Activated CD4-positive, alpha-beta T cell treated with anti-CD3 and anti-CD28 coated beads for 36 hours (primary cell): Measurements from ENCODE around the gene RNF19B. TPM values are rescaled to one million over a fixed set of nuclear protein-coding genes. Genes with fewer than 3 reads are reported as not detected.
"Not testable (repeated sequence)": the region's sequence is repeated elsewhere in the genome, so short reads cannot be mapped to it uniquely, and the experiment has no call there.

Experiments
- ATAC-seq: fragments of 200-7000 bp; cut with Tn5 transposase; one replicate; pipeline ENCODE4 v1.10.0; 2021; ENCODE audit warnings: mild to moderate bottlenecking, moderate library complexity
- CTCF ChIA-PET: fragments of 350-600 bp; sonication (Branson Sonifier 250); formaldehyde crosslinking; loops from one replicate; lab custom pipeline; 2021; ENCODE audit warnings: antibody characterized with exemption; lab: Charles Lee
- POLR2A ChIA-PET: fragments of 350-600 bp; sonication (Branson Sonifier 250); formaldehyde crosslinking; loops from one replicate; lab custom pipeline; 2021; ENCODE audit warnings: antibody characterized with exemption, inconsistent platforms; lab: Charles Lee
- DNase-seq: peaks from one replicate; pipeline ENCODE4 v3.0.0-alpha.2; 2020
- H3K27ac Mint-ChIP-seq: one replicate; pipeline ENCODE4 v1.8.0; 2021; ENCODE audit warnings: mixed read lengths
- H3K27me3 Mint-ChIP-seq: one replicate; pipeline ENCODE4 v1.8.0; 2021; ENCODE audit warnings: mixed read lengths
- H3K36me3 Mint-ChIP-seq: one replicate; pipeline ENCODE4 v1.8.0; 2021; ENCODE audit warnings: low read depth, mixed read lengths
- H3K4me1 Mint-ChIP-seq: one replicate; pipeline ENCODE4 v1.8.0; 2021; ENCODE audit warnings: mixed read lengths
- H3K4me3 Mint-ChIP-seq: one replicate; pipeline ENCODE4 v1.8.0; 2021; ENCODE audit warnings: mild to moderate bottlenecking, moderate library complexity, mixed read lengths
- H3K9me3 Mint-ChIP-seq: one replicate; pipeline ENCODE4 v1.8.0; 2021; ENCODE audit warnings: low read depth, mixed read lengths
- intact Hi-C, 2 experiments: fragments of 100-400 bp; cut with DNase I in 1 of 2; cut with micrococcal nuclease in 1 of 2; formaldehyde crosslinking; loops; one replicate each; pipeline versions ENCODE4 v1.14.2 to v1.15.1; 2022 to 2024; cut with DNase I, micrococcal nuclease
- total RNA-seq, 2 experiments: library from RNA; stranded (reverse); gene quantifications; one replicate each; pipeline ENCODE4 v1.2.3, GENCODE V29; 2021

Gene RNF19B
- total RNA-seq, 2 experiments from 2014 or later: 22.5 to 23.9 TPM

DNA sequence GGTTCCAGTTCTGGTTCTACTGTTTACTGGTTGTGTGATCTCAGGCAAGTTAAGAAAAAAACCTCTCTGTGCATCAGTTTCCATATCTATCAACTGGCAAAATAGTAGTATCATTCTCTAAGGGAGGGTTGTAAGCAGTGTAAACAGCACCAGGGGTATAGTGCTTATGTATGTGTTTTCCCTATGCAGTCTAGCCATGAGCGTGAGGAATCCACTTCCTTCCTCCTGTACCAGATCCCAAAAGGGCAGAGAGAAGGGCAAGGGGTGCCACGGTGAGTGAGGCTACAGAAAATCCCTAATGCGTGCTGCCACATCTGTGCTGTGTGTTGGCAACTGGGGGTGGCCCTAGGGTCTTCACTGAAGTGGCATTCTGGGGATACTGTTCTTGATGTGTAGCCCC lies 18.4 kb upstream of the RNF19B start:
- Mint-ChIP-seq H3K9me3 (no peaks in the 10 kb centered on the region), H3K36me3 (no peaks in the 10 kb centered on the region), H3K4me3 (no peak overlapping the region), H3K27me3 (no peaks in the 10 kb centered on the region), H3K4me1 (peaks cover 58% of the 10 kb centered on the region), H3K27ac (peak overlapping the region; percentile 82)
- ChIA-PET CTCF (no interaction called here), POLR2A (interaction anchor here (1.0 kb wide), 1 partner anchor 18 kb away, joined by 3 read pairs; the partner anchor contains the start of gene RNF19B)
- intact Hi-C loops: no loop called here
- no peak for DNase-seq
- ATAC-seq: no peak

DNA sequence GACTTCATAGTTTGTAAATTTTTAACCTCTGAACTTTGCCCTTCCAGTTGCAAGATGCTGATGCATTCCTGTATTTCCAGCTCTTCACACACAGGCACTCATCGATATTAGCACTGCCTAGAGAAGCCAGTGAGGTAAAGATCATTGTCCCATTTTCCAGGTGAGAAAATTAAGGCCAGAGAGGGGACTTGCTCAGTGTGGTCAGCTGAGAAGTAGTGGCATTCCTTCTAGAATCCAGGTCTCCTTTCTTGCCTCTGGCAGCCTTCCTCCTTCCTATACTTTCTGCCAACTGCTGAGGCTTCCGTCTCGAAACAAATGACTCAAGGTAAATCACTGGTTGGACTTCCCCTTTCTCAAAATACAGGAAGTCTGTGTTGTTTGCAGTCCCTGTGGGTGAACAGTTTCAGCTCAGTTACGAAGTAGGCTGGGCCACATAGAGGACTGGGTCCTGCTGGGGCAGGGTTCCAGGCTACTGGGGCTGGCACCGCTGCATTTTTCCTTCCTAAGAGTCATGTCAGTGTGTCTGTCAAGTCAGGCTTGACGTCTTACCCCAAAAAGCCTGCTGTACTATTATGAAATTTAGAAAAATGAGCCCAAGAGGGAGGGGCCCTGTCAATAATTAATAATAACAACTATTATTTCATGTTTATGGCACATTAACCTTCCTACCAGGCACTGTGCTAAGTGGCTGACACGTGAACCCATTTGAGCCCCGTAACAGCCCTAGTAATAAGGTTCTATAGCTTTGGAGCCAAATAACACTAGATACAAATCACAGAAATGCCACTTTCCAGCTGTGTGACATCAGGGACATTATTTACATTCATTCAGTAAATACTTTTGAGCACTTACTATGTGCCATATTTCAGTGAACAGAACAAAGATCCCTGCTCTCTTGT lies 16.6 kb upstream of the RNF19B start:
- Mint-ChIP-seq H3K36me3 (no peaks in the 10 kb centered on the region), H3K4me1 (peaks cover 58% of the 10 kb centered on the region), H3K27me3 (no peaks in the 10 kb centered on the region), H3K27ac (peak overlapping the region; percentile 84), H3K9me3 (no peaks in the 10 kb centered on the region), H3K4me3 (peak overlapping the region; percentile 37)
- ChIA-PET CTCF (interaction anchor here (0.8 to 1.9 kb wide), 10 partner anchors 10 to 48 kb away, joined by 4 to 12 read pairs (median 5); partner anchors contain the start of gene RNF19B), POLR2A (interaction anchor here (0.7 to 2.2 kb wide), 11 partner anchors 11 to 201 kb away, joined by 3 to 26 read pairs (median 4); partner anchors contain the start of gene RNF19B)
- peak; percentile 78 for DNase-seq
- intact Hi-C loops: loop anchor here (1.0 kb wide), 4 partner anchors 8 to 43 kb away; partner anchors contain the start of gene RNF19B (in 2 of the 2)
- ATAC-seq: peak; percentile 94

DNA sequence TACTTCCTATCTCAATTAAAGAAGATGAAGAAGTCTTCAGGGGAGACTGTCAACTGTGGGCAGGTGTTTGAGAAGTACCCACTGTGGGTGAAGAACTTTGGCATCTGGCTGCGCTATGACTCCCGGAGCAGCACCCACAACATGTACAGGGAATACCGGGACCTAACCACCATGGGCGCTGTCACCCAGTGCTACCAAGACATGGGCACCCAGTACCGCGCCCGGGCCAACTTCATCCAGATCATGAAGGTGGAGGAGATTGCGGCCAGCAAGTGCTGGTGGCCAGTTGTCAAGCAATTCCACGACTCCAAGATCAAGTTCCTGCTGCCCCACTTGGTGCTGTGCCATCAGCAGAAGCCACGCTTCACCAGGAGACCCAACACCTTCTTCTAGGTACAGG lies 15.5 kb upstream of the RNF19B start:
- Mint-ChIP-seq H3K4me3 (no peak overlapping the region), H3K27me3 (no peaks in the 10 kb centered on the region), H3K9me3 (no peaks in the 10 kb centered on the region), H3K27ac (peak overlapping the region; percentile 84), H3K36me3 (no peaks in the 10 kb centered on the region), H3K4me1 (peaks cover 55% of the 10 kb centered on the region)
- ChIA-PET CTCF (interaction anchor here (1.1 to 1.9 kb wide), 6 partner anchors 9 to 19 kb away, joined by 4 to 12 read pairs (median 6); no protein-coding TSS in a partner anchor), POLR2A (interaction anchor here (0.9 to 2.2 kb wide), 4 partner anchors 12 to 25 kb away, joined by 4 to 26 read pairs (median 6); partner anchors contain the start of gene RNF19B)
- no peak for DNase-seq
- no peak for ATAC-seq
- intact Hi-C loops: no loop called here

DNA sequence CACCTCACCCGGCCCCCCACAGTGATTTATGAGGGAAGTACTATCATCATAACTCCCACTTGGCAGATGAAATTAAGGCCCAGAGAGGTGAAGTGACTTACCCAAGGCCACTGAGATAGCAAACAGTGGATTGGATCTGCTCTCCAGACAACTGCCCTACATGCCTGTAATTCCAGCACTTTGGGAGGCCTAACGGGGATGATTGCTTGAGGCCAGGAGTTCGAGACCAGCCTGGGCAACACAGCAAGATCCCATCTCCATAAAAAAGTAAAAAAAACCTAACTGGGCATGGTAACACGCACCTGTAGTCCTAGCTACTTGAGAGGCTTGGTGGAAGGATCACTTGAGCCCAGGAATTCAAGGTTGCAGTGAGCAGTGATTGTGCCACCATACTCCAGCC lies 14.2 kb upstream of the RNF19B start:
- Mint-ChIP-seq H3K4me1 (peaks cover 43% of the 10 kb centered on the region), H3K27me3 (no peaks in the 10 kb centered on the region), H3K27ac (no peak overlapping the region), H3K9me3 (no peaks in the 10 kb centered on the region), H3K36me3 (no peaks in the 10 kb centered on the region), H3K4me3 (no peak overlapping the region)
- ATAC-seq: no peak
- intact Hi-C loops: no loop called here
- ChIA-PET CTCF (no interaction called here), POLR2A (no interaction called here)
- DNase-seq: no peak

DNA sequence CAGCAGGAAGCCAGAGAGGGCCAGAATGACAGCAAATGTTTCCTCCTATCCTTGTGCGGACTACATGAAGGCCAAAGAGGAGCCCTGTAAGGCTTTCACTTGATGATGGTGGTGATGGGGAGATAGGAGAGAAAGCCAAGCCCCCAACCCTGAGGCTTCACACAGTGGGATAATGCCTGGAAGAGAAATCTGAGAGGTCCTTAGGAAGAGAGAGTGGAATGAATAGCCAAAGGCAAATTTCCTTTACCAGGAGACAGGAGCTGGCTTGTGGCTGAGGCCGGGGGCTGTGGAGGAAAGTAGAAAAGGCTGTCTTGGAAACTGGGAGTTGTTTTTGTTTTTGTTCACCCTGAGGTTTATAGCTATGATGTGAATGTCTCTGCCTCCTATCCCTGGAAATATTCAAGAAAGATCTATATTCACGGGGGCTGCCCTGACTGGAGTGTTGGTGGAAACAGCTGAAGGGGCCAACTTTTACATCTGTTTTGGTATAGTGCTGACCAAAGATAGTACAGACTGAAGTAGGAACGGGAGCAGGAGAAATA lies 13.0 kb upstream of the RNF19B start:
- ChIA-PET CTCF (no interaction called here), POLR2A (no interaction called here)
- Mint-ChIP-seq H3K4me3 (no peak overlapping the region), H3K9me3 (no peaks in the 10 kb centered on the region), H3K27me3 (peaks cover 3% of the 10 kb centered on the region), H3K27ac (peak overlapping the region; percentile 10), H3K36me3 (no peaks in the 10 kb centered on the region), H3K4me1 (peaks cover 31% of the 10 kb centered on the region)
- intact Hi-C loops: no loop called here
- no peak for ATAC-seq
- no peak for DNase-seq

DNA sequence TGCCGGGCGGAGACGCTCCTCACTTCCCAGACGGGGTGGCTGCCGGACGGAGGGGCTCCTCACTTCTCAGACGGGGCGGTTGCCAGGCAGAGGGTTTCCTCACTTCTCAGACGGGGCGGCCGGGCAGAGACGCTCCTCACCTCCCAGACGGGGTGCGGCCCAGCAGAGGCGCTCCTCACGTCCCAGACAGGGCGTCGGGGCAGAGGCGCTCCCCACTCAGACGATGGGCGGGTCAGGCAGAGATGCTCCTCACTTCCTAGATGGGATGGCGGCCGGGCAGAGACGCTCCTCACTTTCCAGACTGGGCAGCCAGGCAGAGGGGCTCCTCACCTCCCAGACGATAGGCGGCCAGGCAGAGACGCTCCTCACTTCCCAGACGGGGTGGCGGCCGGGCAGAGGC lies 10.4 kb upstream of the RNF19B start:
- POLR2A ChIA-PET, H3K4me3 Mint-ChIP-seq: not testable (repeated sequence)

DNA sequence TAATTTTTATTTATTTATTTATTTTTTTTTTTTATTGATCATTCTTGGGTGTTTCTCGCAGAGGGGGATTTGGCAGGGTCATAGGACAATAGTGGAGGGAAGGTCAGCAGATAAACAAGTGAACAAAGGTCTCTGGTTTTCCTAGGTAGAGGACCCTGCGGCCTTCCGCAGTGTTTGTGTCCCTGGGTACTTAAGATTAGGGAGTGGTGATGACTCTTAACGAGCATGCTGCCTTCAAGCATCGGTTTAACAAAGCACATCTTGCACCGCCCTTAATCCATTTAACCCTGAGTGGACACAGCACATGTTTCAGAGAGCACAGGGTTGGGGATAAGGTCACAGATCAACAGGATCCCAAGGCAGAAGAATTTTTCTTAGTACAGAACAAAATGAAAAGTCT lies 8.8 kb upstream of the RNF19B start:
- intact Hi-C loops: not testable (repeated sequence)

More for the DNA sequence above, 10.4 kb upstream of the RNF19B start:
- peaks cover 18% of the 10 kb centered on the region for H3K4me1 Mint-ChIP-seq
- H3K27ac Mint-ChIP-seq, ATAC-seq, H3K9me3 Mint-ChIP-seq, CTCF ChIA-PET, DNase-seq, H3K36me3 Mint-ChIP-seq, intact Hi-C loops: not testable (repeated sequence)
- peaks cover 23% of the 10 kb centered on the region for H3K27me3 Mint-ChIP-seq

DNA sequence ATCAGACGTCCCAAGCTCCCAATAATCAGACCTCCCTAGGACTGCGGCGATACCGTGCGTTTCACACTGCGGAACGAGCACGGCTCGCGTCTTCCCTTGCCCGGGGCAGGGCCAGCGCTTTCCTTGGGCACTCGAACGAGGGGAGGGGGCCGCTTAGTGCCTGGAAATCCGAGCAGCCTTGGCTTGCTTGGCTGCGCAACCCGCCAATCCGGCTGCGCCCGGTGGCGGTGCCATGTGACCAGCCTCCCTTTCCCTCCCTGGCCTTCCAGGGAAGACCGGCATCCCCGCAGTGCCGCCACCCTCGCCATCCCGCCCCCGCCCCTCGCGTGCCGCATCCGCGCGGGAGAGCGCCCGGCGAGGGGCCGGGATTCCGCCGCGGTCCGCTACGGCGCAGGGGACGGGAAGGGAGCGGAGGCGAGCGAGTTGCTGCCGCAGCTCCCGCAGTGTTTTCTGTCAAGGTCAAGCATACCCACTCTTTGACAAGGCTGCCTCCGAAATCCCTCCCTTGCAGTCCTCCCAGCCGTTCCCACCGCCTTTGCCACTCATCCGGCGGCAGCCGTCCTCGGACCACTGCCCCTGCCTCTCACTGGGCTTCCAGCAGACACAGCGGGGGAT lies 8.3 kb upstream of the RNF19B start:
- intact Hi-C loops: no loop called here

More for the DNA sequence above, 8.8 kb upstream of the RNF19B start:
- peak overlapping the region; percentile 57 for H3K4me3 Mint-ChIP-seq
- H3K27ac Mint-ChIP-seq, ATAC-seq, H3K9me3 Mint-ChIP-seq, DNase-seq, CTCF ChIA-PET, POLR2A ChIA-PET, H3K36me3 Mint-ChIP-seq: not testable (repeated sequence)
- peaks cover 26% of the 10 kb centered on the region for H3K27me3 Mint-ChIP-seq
- peaks cover 19% of the 10 kb centered on the region for H3K4me1 Mint-ChIP-seq

DNA sequence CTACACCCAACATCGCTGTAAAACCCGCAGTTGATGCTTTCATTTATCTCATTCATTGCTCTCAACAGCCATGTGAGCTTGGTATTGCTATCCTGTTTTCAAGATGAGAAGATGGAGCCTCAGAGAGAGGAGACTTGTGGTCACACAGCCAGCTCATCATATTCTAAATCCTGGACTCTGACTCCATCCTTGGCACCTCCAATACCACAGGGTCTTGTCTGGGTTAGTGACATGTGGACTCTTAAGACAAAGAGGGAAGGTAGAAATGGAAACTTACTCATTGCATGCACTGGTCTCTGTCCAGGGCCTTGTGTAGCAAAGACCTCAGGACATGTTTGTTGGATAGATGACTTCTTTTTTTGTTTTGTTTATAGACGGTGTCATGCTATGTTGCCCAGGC lies 7.0 kb upstream of the RNF19B start:
- CTCF ChIA-PET: interaction anchor here (2.0 kb wide), 1 partner anchor 9 kb away, joined by 4 read pairs; no protein-coding TSS in a partner anchor
- Mint-ChIP-seq H3K36me3 (no peaks in the 10 kb centered on the region), H3K27ac (no peak overlapping the region), H3K4me3 (no peak overlapping the region), H3K27me3 (peaks cover 27% of the 10 kb centered on the region), H3K4me1 (peaks cover 38% of the 10 kb centered on the region), H3K9me3 (no peaks in the 10 kb centered on the region)
- DNase-seq (no peak), ATAC-seq (peak; percentile 31)
- intact Hi-C loops: no loop called here
- POLR2A ChIA-PET: no interaction called here

More for the DNA sequence above, 8.3 kb upstream of the RNF19B start:
- ATAC-seq (no peak), DNase-seq (peak; percentile 20)
- peaks cover 24% of the 10 kb centered on the region for H3K4me1 Mint-ChIP-seq
- H3K36me3 Mint-ChIP-seq: no peaks in the 10 kb centered on the region
- peak overlapping the region; percentile 57 for H3K4me3 Mint-ChIP-seq
- ChIA-PET POLR2A (interaction anchor here (0.5 kb wide), 1 partner anchor 90 kb away, joined by 3 read pairs; no protein-coding TSS in a partner anchor), CTCF (no interaction called here)
- H3K27me3 Mint-ChIP-seq: peaks cover 27% of the 10 kb centered on the region
- H3K9me3 Mint-ChIP-seq: no peaks in the 10 kb centered on the region
- no peak overlapping the region for H3K27ac Mint-ChIP-seq

DNA sequence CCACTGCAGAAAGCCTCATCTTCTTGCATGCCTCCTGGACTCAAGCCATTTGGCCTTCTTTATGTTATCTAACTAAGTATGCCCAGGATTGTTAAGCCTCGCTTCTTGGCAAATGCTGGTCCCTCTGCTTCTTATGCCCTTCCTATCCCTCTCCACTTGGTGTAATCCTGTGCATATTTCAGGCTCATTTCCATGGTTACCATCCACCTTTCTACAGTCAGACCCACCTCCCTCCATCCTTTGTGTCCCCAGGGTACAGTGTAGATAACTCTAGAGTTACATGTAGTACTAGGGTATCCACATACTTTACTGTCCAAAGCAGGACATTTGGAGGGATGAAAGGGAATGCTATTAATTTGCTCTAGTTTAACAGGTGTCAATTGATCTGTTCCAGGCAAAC lies 6.5 kb upstream of the RNF19B start:
- Mint-ChIP-seq H3K4me3 (no peak overlapping the region), H3K36me3 (no peaks in the 10 kb centered on the region), H3K9me3 (no peaks in the 10 kb centered on the region), H3K27ac (no peak overlapping the region), H3K4me1 (peaks cover 38% of the 10 kb centered on the region), H3K27me3 (peaks cover 27% of the 10 kb centered on the region)
- no peak for ATAC-seq
- no peak for DNase-seq
- CTCF ChIA-PET: interaction anchor here (1.1 to 2.0 kb wide), 2 partner anchors 10 to 21 kb away, joined by 3 to 4 read pairs; no protein-coding TSS in a partner anchor
- intact Hi-C loops: no loop called here
- POLR2A ChIA-PET: no interaction called here

DNA sequence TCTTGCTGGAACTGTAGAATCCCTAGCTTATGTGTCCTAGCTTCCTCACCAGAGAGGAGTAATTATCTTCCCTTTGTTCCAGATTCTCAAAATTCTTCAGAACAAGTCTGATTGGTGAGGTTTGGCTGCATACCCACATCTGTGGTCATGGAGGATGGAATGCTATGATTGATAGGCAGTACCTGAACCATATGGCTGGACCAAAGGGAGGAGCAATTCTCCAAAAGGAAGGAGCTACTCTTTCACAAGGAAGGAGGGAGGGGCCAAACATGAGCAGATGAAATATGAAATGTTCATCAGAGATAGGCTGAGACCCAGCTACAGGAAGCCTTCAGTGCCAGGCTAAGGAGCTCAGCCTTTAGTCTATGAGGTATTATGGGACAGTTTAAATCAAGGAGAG lies 5.0 kb upstream of the RNF19B start:
- CTCF ChIA-PET: interaction anchor here (0.7 to 2.1 kb wide), 3 partner anchors 11 to 179 kb away, joined by 3 to 12 read pairs (median 3); no protein-coding TSS in a partner anchor
- ATAC-seq: no peak
- Mint-ChIP-seq H3K27me3 (peaks cover 27% of the 10 kb centered on the region), H3K4me3 (no peak overlapping the region), H3K9me3 (no peaks in the 10 kb centered on the region), H3K4me1 (peaks cover 42% of the 10 kb centered on the region), H3K27ac (no peak overlapping the region), H3K36me3 (no peaks in the 10 kb centered on the region)
- POLR2A ChIA-PET: interaction anchor here (2.0 kb wide), 1 partner anchor 11 kb away, joined by 8 read pairs; no protein-coding TSS in a partner anchor
- no peak for DNase-seq
- intact Hi-C loops: loop anchor here in 1 of 2 experiments (2.0 kb wide), 1 partner anchor 23 kb away; no protein-coding TSS in a partner anchor
